Gastroesophageal sphincter (tissue), 3 donors: ENCODE measurements around the gene SFMBT2.

Experiments used
- EP300 ChIP-seq: sonication (generic); formaldehyde crosslinking; IDR thresholded peaks from one replicate; pipeline ENCODE4 v1.6.1; 2017; ENCODE audit warnings: antibody characterized with exemption, mild to moderate bottlenecking
- POLR2A ChIP-seq, 2 donors: fragments of 450-650 bp; IDR thresholded peaks; one replicate each; pipeline ENCODE4 v1.6.1; 2017; ENCODE audit warnings: antibody characterized with exemption in 2 of 2, mild to moderate bottlenecking in 2 of 2, moderate library complexity in 1 of 2
- POLR2AphosphoS5 ChIP-seq: sonication (generic); formaldehyde crosslinking; IDR thresholded peaks from one replicate; pipeline ENCODE4 v1.6.1; 2017; ENCODE audit warnings: antibody characterized with exemption
- TF ChIP-seq, protein P1 (sequence below), 4 experiments: fragments of 200-600 bp in 2 of 4; fragments of 450-650 bp in 2 of 4; sonication (generic) in 1 of 4; IDR thresholded peaks; one replicate each; pipeline ENCODE4 v1.5.1; 2017 to 2019; ENCODE audit warnings: antibody characterized with exemption in 4 of 4, mild to moderate bottlenecking in 2 of 4, moderate library complexity in 2 of 4

DNA sequence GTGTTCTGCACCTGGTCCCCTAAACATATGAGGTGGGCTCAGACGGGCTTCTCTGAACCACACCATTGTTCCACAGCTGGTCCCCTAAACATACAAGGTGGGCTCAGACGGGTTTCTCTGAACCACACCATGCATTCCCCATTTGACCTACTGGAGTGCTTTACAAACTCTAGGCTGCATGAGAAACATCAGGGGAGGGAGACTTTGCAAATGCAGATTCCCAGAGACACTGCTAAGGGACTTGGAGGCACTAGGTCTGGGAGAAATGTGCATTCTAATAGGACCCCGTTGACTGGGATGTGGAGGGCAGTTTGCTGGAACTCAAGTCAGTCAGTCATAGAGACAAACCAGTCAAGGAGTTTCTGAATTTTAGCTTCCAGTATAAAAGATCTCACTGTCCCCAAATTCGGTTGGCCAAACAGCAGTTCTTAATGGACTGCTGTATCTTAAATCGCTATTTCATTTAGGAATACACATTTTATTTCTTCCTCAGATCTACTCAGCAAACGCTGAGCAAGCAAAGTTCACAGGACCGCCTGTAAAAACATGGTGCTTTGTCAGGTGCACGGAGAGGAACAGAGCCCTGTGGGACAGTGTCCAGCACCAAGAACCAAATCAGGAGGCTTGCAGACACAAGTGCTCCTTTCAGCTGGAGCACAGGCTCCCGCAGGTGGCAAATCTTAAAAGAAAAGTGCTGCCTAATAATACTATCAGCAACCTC lies 198.8 kb downstream of the SFMBT2 start:
- TF ChIP-seq POLR2A (IDR thresholded peaks at IDR 0.05), result no peak
- no peak for TF ChIP-seq POLR2AphosphoS5
- TF ChIP-seq, protein P1, sequence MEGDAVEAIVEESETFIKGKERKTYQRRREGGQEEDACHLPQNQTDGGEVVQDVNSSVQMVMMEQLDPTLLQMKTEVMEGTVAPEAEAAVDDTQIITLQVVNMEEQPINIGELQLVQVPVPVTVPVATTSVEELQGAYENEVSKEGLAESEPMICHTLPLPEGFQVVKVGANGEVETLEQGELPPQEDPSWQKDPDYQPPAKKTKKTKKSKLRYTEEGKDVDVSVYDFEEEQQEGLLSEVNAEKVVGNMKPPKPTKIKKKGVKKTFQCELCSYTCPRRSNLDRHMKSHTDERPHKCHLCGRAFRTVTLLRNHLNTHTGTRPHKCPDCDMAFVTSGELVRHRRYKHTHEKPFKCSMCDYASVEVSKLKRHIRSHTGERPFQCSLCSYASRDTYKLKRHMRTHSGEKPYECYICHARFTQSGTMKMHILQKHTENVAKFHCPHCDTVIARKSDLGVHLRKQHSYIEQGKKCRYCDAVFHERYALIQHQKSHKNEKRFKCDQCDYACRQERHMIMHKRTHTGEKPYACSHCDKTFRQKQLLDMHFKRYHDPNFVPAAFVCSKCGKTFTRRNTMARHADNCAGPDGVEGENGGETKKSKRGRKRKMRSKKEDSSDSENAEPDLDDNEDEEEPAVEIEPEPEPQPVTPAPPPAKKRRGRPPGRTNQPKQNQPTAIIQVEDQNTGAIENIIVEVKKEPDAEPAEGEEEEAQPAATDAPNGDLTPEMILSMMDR (IDR thresholded peaks at IDR 0.05), result no peak
- no peak for TF ChIP-seq EP300
